Tibial nerve (tissue), 4 donors: ENCODE results near the gene CASTOR1.

ENCODE experiments used
- EP300 ChIP-seq, 2 donors: sonication (generic); formaldehyde crosslinking; IDR thresholded peaks; one replicate each; pipeline ENCODE4 v1.6.1; 2017; ENCODE audit warnings: antibody characterized with exemption in 2 of 2, mild to moderate bottlenecking in 1 of 2
- POLR2A ChIP-seq, 2 donors: fragments of 450-650 bp; IDR thresholded peaks; one replicate each; pipeline ENCODE4 v1.6.1; 2017; ENCODE audit warnings: antibody characterized with exemption in 2 of 2, mild to moderate bottlenecking in 2 of 2, moderate library complexity in 2 of 2
- TF ChIP-seq, protein P1 (sequence below), 5 experiments: fragments of 200-600 bp in 3 of 5; fragments of 450-650 bp in 2 of 5; sonication (generic) in 3 of 5; IDR thresholded peaks; one replicate each; pipeline ENCODE4 v1.5.1; 2016 to 2019; ENCODE audit warnings: antibody characterized with exemption in 5 of 5, mild to moderate bottlenecking in 3 of 5, moderate library complexity in 2 of 5

DNA sequence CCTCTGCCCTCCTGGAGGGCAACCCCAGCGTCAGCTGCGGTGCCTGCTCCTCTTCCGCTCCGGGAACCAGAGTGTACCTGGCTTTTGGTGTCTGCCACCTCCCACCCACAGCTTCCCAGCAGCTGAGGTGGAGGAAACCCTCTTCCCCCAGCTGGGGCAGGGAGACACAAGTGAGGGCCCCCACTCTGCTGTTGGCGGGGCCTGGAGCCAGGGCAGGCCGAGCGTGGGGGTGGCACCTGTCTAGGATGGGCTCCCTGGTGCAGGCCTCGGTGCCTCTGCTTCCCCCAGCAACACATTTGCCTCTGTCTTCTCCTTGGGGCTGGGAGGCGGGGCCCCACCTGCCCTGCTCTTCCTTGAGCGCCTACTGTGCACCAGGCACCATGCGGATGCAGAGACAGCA lies 29.0 kb downstream of the CASTOR1 start:
- TF ChIP-seq EP300 (IDR thresholded peaks at IDR 0.05): no peak
- TF ChIP-seq, protein P1, sequence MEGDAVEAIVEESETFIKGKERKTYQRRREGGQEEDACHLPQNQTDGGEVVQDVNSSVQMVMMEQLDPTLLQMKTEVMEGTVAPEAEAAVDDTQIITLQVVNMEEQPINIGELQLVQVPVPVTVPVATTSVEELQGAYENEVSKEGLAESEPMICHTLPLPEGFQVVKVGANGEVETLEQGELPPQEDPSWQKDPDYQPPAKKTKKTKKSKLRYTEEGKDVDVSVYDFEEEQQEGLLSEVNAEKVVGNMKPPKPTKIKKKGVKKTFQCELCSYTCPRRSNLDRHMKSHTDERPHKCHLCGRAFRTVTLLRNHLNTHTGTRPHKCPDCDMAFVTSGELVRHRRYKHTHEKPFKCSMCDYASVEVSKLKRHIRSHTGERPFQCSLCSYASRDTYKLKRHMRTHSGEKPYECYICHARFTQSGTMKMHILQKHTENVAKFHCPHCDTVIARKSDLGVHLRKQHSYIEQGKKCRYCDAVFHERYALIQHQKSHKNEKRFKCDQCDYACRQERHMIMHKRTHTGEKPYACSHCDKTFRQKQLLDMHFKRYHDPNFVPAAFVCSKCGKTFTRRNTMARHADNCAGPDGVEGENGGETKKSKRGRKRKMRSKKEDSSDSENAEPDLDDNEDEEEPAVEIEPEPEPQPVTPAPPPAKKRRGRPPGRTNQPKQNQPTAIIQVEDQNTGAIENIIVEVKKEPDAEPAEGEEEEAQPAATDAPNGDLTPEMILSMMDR (IDR thresholded peaks at IDR 0.05): no peak
- no peak for TF ChIP-seq POLR2A (IDR thresholded peaks at IDR 0.05)
